ENCODE results near the gene ENDOU.

GRCh38 chr12:47721431-47721973, 3.8 kb downstream of the ENDOU start:
- TF ChIP-seq, protein P1, sequence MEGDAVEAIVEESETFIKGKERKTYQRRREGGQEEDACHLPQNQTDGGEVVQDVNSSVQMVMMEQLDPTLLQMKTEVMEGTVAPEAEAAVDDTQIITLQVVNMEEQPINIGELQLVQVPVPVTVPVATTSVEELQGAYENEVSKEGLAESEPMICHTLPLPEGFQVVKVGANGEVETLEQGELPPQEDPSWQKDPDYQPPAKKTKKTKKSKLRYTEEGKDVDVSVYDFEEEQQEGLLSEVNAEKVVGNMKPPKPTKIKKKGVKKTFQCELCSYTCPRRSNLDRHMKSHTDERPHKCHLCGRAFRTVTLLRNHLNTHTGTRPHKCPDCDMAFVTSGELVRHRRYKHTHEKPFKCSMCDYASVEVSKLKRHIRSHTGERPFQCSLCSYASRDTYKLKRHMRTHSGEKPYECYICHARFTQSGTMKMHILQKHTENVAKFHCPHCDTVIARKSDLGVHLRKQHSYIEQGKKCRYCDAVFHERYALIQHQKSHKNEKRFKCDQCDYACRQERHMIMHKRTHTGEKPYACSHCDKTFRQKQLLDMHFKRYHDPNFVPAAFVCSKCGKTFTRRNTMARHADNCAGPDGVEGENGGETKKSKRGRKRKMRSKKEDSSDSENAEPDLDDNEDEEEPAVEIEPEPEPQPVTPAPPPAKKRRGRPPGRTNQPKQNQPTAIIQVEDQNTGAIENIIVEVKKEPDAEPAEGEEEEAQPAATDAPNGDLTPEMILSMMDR (IDR thresholded peaks at IDR 0.05), result no peak
- no peak for TF ChIP-seq POLR2A (IDR thresholded peaks at IDR 0.05)

Data from stomach (tissue), 4 donors.